Measurements from ENCODE around the gene CTIF.
A peak's percentile ranks its signal among the peaks of the same experiment; 100 is the strongest.

CTIF gene

GRCh38 chr18:48841381-48842258 lies 302.8 kb downstream of the CTIF start:
- DNase-seq, result peak; percentile 35

DNA sequence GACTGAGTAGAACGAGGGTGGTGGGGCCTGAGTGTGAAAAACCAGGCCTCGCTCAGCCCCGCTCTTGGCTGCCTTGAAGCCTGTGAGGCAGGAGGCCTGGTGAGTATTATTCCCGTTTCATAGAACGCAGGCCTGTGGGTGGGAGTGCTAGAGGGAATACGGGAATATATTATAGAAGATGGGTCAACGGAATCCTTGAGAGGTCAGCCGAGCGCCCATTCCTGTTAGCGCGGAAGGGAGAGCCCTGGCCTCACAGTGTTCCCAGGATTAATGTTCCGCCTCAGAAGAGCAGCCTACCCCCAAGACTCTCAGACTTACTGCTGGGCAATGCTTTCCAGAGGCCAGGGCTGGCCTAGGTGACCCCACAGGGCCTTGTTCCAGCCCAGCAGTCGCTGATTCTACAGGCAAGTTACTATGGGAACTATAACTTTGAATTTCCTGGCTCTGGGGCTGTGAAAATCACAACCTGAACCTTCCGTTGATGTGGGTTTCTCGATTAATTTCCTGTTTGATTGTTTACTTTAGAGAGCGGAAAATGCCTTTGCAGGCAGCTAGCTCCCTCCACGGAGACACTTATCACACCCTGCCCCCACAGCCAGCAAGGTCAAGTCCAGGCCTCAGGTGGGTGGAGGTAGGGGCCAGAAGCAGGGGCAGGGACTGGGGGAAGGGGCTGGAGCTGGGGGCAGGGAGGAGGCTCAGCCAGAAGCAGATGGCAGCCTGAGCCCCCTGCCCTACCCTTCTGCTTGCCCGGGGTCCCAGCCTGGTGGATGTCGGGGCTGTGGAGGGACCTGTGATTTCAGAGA lies 303.6 kb downstream of the CTIF start:
- no peak for DNase-seq

- no peak for DNase-seq
Measured at GRCh38 chr18:48843162-48843561, 304.3 kb downstream of the CTIF start.

DNA sequence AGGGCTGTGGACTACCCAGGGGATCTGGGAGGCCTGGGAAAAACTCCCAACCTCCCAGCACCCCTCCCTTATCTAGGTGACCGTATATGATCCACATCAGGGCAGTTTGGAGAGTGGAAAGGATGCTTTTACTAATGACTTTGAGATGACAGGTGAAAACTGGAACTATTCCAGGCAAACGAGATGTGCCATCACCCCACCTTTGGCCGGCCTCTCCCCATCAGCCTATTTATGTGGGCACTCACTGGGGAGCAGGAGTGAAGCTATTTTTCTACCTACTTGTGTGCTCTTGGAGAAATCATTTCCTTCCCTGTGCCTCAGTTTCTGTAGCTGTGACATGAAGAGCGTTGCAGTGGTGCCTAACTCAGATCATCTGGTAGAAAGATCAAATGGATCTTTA lies 304.8 kb downstream of the CTIF start:
- DNase-seq, result no peak

DNA sequence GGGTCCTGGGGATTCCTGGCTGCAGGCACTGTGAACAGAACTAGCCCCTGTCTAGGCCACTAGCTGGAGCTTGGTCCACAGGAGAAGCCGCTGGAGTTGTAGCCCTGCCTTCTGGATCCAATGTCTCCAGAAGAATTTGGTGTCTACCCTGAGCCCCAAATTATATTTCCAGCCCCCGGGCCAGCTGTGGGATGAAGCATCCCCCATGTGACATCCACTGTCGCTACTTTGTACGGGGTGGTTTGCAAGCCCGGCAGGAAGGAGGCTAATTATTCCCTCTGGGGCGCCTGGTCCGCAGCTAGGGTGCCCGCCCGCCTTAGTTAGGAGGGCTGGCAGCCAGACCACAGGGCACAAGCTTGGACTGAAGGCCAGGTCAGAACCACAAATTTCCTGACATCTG lies 305.4 kb downstream of the CTIF start:
- no peak for DNase-seq

DNA sequence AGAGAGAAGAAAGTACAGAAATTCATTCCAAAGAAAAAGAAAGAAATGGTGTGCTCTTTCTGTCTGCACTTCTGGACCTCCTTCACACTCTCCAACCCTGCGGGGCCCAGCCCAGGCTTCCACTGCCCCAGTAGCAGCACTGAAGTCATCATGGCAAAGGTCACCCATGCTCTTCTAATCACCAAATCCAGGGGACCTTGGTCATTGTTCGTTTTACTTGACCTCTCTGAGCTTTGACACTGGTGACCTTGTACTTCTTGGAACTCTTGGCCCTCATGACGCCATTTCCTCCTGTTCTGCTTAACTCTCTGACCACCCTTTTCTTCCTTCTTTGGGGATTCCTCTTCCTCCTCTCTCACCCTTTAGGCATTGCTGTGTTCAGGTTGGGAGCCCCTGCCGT lies 306.3 kb downstream of the CTIF start:
- no peak for DNase-seq

GRCh38 chr18:48846423-48846932 lies 307.6 kb downstream of the CTIF start:
- DNase-seq, result no peak

DNA sequence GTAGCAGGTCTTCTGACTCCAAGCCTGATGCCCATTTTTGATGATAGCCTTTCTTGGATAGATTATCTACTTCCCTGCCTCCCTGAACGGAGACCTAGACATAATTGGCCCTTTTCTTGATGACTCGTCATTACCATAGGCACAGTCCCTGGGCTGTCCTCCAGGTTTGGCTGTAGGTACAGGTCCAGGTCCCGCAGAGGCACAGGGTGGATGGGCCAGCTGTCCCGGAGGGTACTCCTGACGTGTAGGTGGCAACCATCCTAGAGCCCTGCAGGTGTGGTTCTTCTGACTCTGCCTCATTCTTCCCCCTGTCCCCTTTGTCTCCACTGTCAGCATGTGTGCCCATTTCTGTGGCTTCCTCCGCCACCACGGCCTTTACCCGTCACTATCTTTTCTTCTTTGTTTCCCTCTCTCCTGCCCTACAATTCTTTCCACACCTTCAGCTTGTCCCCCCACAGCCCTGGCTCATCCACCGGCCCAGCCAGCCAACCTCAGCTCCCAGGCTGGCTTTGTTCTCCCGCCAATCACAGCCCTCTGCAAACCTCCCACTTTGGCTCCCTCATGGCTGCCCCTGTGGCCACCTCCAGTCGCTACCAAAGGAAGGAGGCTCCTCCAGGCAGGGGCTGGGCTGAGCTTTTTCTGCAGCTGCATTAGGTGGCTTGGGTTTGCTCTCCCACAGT lies 309.1 kb downstream of the CTIF start:
- DNase-seq, result no peak

DNA sequence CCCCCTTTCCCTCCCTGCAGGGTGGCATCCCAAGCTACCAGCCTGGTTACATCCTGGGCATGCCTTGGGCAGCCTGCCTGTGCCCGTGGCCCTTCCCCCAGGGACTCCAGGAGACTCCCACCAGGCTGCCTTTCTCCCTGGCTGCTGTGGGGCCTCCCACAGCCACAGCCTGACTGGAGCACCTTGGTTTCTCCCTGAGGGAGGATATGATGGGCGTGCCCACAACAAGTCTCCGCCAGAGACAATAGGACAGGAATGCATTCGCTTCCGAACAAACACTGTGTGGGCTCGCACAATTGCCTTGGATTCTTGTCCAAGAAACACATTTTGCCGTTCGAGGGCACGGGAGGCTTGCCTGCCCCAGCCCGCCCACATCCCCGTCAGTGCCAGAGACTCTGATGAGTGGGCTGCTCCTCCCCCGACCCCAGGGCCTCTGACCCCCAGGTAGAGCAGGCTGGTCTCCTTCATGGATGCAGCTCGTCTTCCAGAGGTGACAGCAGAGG lies 309.9 kb downstream of the CTIF start:
- no peak for DNase-seq

GRCh38 chr18:48850822-48851598 lies 312.2 kb downstream of the CTIF start:
- DNase-seq, result peak; percentile 45

DNA sequence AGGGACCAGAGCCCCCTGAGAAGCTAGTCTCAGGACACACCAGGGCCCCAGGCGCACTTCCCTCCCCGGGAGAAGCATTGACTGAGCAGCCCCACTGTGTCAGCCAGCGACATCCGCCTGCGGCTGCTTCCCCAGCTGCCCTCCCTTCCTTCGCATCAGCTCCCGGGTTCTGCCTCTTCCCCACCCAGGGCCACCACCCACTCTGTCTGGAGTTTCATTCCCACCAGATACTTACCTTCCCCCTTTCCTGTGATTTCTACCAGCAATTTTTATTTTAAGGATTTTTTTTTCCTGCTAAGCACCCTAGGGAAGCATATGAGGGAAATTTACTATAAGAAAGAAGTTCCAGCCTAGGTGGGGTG lies 312.7 kb downstream of the CTIF start:
- peak; percentile 61 for DNase-seq

GRCh38 chr18:48852292-48852691 lies 313.5 kb downstream of the CTIF start:
- no peak for DNase-seq

DNA sequence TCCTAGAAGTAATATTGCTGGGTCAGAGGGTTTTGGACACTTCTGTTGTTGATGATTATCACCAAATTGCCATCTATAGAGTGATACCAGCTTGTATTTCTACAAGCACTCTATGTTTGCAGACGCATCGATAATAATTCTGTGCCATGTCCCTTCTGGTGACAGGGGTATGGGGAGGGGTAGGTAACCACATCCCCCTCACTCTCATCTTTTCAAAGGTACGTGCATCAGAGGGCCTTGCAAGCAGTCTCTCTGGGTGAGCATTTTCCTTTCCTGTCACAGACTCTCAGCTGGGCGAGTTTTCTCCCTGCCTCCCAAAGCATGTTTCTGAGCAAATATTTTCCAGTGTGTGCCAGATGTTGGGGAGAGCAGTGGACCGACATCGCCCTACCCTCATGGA lies 314.0 kb downstream of the CTIF start:
- DNase-seq, result peak; percentile 12

DNA sequence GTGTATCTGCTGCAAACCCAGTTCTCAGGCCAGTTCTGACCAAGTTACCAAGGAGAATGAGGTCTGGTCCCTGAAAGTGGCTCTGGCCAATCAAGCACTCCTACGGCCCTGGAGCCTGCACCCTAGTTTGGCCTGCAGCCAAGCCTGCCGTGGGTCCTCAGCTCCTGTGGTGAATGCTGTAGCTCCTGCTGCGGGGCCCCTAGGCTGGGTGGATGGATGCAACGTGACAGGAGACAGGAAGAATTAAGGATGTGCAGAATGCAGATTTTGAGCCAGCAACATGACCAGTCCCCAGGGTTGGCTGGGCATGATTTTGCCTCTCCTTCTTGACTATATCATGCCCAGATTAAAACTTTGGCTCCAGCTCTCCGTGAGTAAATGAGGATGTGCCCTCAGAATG lies 314.8 kb downstream of the CTIF start:
- DNase-seq, result no peak

DNA sequence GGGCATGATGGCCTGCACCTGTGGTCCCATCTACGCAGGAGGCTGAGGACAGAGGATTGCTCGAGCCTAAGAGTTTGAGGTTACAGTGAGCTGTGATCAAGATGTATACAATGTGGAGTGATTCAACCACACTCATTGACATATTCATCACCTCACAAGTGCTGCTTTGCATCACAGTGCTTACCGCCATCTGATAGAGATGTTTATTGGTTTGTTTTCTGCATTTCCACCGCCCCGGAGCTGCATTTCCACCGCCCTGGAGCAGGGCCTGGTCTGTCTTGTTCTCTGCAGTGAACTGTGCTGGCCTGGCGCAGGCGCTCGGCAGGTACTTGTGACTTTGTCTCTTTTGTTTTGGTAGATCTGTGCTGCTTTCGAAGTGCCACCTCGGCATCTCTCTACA lies 315.9 kb downstream of the CTIF start:
- no peak for DNase-seq

DNA sequence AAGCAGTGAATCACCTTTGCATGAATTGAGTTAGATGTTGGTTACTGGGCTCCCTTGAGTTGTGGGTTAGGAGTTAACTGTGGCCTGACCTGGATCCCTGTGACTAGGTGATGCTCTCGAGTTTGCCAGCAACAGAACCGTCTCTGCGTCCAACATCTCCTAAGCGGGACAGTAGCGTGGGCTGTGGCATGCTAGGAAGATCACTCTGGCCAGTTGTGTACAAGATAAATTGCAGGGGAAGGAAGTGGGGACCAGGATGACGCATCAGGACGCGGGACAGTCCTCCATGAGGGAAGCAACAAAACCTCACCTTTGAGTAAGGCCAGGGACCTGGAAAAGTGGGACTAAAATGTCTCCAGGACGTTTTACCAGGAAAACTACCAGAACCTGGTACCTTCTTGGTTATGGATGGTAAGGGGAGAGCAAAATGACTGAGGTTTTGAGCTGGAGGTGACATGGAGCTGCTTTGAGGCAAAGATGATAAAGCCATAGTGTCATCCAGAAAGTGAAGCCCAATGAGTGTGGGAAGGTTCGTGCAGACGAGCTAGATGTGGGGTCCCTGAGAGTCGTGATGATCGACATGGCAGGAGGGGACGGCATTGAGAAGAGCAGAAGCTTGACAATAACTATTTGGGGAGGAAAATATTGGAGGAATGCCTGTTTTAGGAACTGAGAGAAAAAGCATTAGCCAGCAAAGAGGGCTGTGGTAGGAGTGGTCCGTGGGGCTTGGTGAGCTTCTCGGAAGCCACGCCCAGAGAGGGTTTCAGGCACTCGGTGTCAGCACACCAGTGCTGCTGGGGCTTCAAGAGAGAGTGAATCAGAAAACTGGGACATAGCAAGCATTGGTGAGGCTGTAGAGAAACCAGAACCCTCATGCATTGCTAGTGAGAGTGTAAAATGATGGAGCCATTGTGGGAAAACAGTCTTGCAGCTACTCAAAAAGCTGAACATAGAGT lies 316.9 kb downstream of the CTIF start:
- DNase-seq, result peak; percentile 24

GRCh38 chr18:48857023-48857694 lies 318.3 kb downstream of the CTIF start:
- DNase-seq, result no peak

DNA sequence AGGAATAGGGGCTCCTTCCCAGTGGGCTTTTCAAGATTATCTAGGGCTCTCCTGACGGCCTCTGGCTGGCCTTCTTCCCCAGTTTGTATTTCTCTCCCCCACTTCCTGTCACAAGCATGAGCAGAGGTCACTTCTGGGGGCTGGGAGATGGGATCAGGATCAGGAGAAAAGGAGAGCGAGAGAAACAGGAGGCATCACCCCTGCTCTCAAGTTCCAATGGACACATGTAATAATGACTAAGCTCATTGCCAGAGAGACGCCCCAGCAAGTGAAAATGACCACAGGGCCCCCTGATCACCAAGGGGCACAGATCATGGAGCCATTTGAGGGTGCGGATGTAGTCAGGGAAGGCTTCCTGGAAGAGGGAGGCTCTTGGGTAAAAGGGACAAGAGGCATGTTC lies 319.8 kb downstream of the CTIF start:
- no peak for DNase-seq

DNA sequence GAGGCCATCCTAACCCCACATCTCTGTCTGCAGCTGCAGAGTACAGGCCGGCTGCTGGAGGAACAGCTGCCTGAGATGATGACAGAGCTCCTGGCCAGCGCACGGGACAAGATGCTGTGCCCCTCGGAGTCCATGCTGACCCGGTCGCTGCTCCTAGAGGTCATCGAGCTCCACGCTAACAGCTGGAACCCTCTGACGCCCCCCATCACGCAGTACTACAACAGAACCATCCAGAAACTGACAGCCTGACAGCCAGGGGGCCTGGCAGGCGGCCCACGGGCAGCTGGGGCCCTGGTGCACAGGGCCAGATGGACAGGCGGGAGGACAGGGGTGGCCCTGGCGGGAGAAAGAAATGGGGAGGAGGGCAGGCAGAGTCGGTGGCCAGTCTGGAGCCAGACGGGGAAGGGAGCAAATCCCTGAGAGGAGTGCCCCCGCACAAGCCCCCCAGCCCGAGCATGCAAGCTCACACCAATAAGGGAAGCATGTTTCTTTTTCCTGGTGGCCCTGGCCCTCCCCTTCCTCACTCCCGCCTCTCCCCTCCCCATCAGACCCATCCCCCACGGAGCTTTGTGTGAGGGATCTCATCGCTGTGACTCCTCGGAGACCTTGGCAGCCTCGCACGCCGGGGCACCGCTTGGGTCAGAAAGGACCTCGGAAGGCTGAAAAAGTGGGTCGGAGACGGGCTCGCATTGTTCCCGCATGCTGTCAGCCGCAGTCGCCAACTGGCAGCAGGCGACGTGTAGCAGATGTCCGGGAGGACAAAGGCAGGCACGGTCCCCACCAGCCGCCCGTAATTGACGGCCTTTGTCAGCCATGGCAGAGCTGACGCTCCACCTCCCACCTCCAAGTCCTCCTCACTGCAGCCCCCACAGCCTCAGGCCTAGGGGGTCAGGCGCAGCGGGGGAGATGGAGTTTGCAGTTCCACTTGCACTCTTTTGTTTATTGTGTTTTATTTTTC lies 320.8 kb downstream of the CTIF start:
- DNase-seq, result no peak

All from hematopoietic multipotent progenitor cell treated with erythropoietin and hydrocortisone succinate and interleukin-3 and kit ligand, for 4 days (in vitro differentiated cells).